Skin of body (tissue), 2 donors: ENCODE measurements around the gene ZNF184. TPM values are rescaled to one million over a fixed set of nuclear protein-coding genes. Genes with fewer than 3 reads are reported as not detected.

ENCODE experiments used
- DNase-seq: peaks from one replicate; lab custom pipeline; 2025; lab: John Stamatoyannopoulos, UW
- total RNA-seq: library from RNA; depleted of rRNA; stranded (reverse); fragments of >200 nt; gene quantifications from one replicate; pipeline ENCODE4 v1.2.3, GENCODE V29; 2014

ZNF184 gene
- 12.6 TPM for total RNA-seq

GRCh38 chr6:27472617-27473400 lies at the start of gene ZNF184:
ZNF184 (minus strand) TSS chr6:27473105; CDS start chr6:27472294, 811 bp downstream.
- DNase-seq = peak; percentile 97

- peak; percentile 88 for DNase-seq
These were observed 46.2 kb upstream of the ZNF184 start for GRCh38 chr6:27518881-27519795.

GRCh38 chr6:27517928-27518787 lies 45.3 kb upstream of the ZNF184 start:
- no peak for DNase-seq

GRCh38 chr6:27517238-27517637 lies 44.3 kb upstream of the ZNF184 start:
- DNase-seq = no peak

- no peak for DNase-seq
These were observed 42.1 kb upstream of the ZNF184 start for GRCh38 chr6:27514906-27515495.

GRCh38 chr6:27512525-27512924 lies 39.6 kb upstream of the ZNF184 start:
- no peak for DNase-seq

GRCh38 chr6:27507041-27507956 lies 34.4 kb upstream of the ZNF184 start:
- DNase-seq = no peak

GRCh38 chr6:27505209-27506027 lies 32.5 kb upstream of the ZNF184 start:
- DNase-seq = no peak

- DNase-seq = peak; percentile 51
These were observed 30.6 kb upstream of the ZNF184 start for GRCh38 chr6:27503436-27504030.

- peak; percentile 38 for DNase-seq
These were observed 29.9 kb upstream of the ZNF184 start for GRCh38 chr6:27502508-27503435.

GRCh38 chr6:27501187-27501586 lies 28.3 kb upstream of the ZNF184 start:
- no peak for DNase-seq

- no peak for DNase-seq
These were observed 27.3 kb upstream of the ZNF184 start for GRCh38 chr6:27500177-27500576.

GRCh38 chr6:27495386-27496135 lies 22.7 kb upstream of the ZNF184 start:
- peak; percentile 34 for DNase-seq

GRCh38 chr6:27494987-27495385 lies 22.1 kb upstream of the ZNF184 start:
- no peak for DNase-seq

GRCh38 chr6:27494103-27494502 lies 21.2 kb upstream of the ZNF184 start:
- DNase-seq = no peak

- DNase-seq = no peak
These were observed 19.8 kb upstream of the ZNF184 start for GRCh38 chr6:27492631-27493190.
